Fibroblast of lung (primary cell): ENCODE results near the gene MPDU1.

Source experiments
- CTCF ChIP-seq, 2 donors: IDR thresholded peaks in 1 of 2; conservative IDR thresholded peaks in 1 of 2; 1 replicate in 1 of 2; 2 replicates in 1 of 2; pipeline ENCODE4 v1.5.1; 2011 to 2012; ENCODE audit warnings: low read length in 2 of 2, control low read depth in 1 of 2, inconsistent platforms in 1 of 2, low read depth in 1 of 2, mild to moderate bottlenecking in 1 of 2
- EZH2 ChIP-seq: IDR thresholded peaks from 2 replicates; pipeline ENCODE4 v1.5.1; 2012; ENCODE audit warnings: low read length, control low read depth, mild to moderate bottlenecking; ENCODE audit errors: missing control alignments

DNA sequence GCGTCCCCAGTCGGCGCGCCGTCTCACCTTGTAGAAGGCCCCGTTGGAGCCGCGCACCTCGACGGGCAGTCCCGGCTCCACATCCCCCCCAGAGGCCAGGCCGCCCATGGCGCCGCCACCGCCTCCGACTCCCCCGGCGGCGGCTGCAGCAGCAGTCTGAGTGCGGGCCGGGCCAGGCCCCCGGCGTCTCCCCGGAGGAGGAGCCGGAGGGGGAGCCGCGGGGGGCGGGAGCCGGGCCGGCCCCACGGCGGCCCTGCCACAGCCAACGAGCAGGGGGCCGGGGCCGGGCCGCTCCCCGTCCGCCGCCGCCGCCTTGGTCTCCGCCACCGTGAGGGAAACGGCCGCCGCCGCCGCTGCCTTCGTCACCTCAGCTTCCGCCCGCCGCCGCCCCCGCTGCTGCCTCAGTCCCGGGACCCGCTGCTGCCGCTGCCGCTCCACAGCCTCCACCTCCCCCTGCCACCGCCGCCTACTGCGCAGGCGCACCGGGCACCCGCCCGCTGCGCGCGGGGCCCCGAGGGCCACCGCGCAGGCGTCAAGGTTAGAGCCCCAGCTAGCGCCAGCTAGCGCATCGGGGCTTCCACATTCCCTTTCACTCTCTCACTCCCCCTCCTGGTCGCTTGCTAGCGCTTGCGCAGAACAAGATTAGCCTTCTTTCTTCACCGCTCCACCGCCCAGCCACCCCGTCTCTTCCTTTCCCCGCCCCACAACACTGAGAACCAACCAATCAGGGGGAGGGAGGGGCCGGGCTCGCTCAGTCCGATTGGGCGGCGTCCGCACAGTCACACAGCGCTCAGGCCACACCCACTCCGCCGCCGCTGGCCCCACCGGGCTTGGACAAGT is 31.0 kb downstream of the MPDU1 start, which contains the start of gene FXR2:
- TF ChIP-seq CTCF (conservative IDR thresholded peaks at IDR 0.05 in 1 of 2, IDR thresholded peaks at IDR 0.05 in 1 of 2; ENCODE audit: low read depth in 1 of 2, low read length in 2 of 2) = peak; percentile 55 to 65
- TF ChIP-seq EZH2 = no peak
